ENCODE data around the gene ACOT7.

Gene ACOT7

GRCh38 chr1:6273380-6273891 lies 120.1 kb downstream of the ACOT7 start:
- in situ Hi-C loops (cut with HindIII; ENCODE audit: low sequenced_read_pairs) = no loop called here

GRCh38 chr1:6272868-6273267 lies 120.7 kb downstream of the ACOT7 start:
- in situ Hi-C loops (cut with HindIII; ENCODE audit: low sequenced_read_pairs) = no loop called here

GRCh38 chr1:6272452-6272851 lies 121.1 kb downstream of the ACOT7 start:
- in situ Hi-C loops (cut with HindIII; ENCODE audit: low sequenced_read_pairs) = no loop called here

- in situ Hi-C loops (cut with HindIII; ENCODE audit: low sequenced_read_pairs) = no loop called here
These were observed 122.0 kb downstream of the ACOT7 start for GRCh38 chr1:6271554-6271953.

- in situ Hi-C loops (cut with HindIII; ENCODE audit: low sequenced_read_pairs) = no loop called here
These were observed 122.6 kb downstream of the ACOT7 start for GRCh38 chr1:6271006-6271405.

- in situ Hi-C loops (cut with HindIII; ENCODE audit: low sequenced_read_pairs) = no loop called here
These were observed 123.2 kb downstream of the ACOT7 start for GRCh38 chr1:6270401-6270800.

GRCh38 chr1:6269720-6270400 lies 123.7 kb downstream of the ACOT7 start:
- in situ Hi-C loops (cut with HindIII; ENCODE audit: low sequenced_read_pairs) = no loop called here

GRCh38 chr1:6269296-6269695 lies 124.3 kb downstream of the ACOT7 start:
- in situ Hi-C loops (cut with HindIII; ENCODE audit: low sequenced_read_pairs) = no loop called here

- in situ Hi-C loops (cut with HindIII; ENCODE audit: low sequenced_read_pairs) = no loop called here
These were observed 125.2 kb downstream of the ACOT7 start for GRCh38 chr1:6268415-6268814.

- in situ Hi-C loops (cut with HindIII; ENCODE audit: low sequenced_read_pairs) = no loop called here
These were observed 125.8 kb downstream of the ACOT7 start for GRCh38 chr1:6267686-6268322.

- in situ Hi-C loops (cut with HindIII; ENCODE audit: low sequenced_read_pairs) = no loop called here
These were observed 126.9 kb downstream of the ACOT7 start for GRCh38 chr1:6266641-6267040.

- in situ Hi-C loops (cut with HindIII; ENCODE audit: low sequenced_read_pairs) = no loop called here
These were observed 128.4 kb downstream of the ACOT7 start for GRCh38 chr1:6265151-6265550.

GRCh38 chr1:6263716-6264115 lies 129.9 kb downstream of the ACOT7 start:
- in situ Hi-C loops (cut with HindIII; ENCODE audit: low sequenced_read_pairs) = no loop called here

GRCh38 chr1:6262555-6263420 lies 130.8 kb downstream of the ACOT7 start:
- in situ Hi-C loops (cut with HindIII; ENCODE audit: low sequenced_read_pairs) = no loop called here

- in situ Hi-C loops (cut with HindIII; ENCODE audit: low sequenced_read_pairs) = no loop called here
These were observed 132.0 kb downstream of the ACOT7 start for GRCh38 chr1:6261615-6261995.

- in situ Hi-C loops (cut with HindIII; ENCODE audit: low sequenced_read_pairs) = no loop called here
These were observed 132.5 kb downstream of the ACOT7 start, which contains the start of gene GPR153 for GRCh38 chr1:6260961-6261614. Gene GPR153 (minus strand): TSS chr1:6261098. CDS start chr1:6254905, 6,193 bp downstream.

- in situ Hi-C loops (cut with HindIII; ENCODE audit: low sequenced_read_pairs) = no loop called here
These were observed 133.1 kb downstream of the ACOT7 start for GRCh38 chr1:6260433-6260934.

GRCh38 chr1:6259491-6260362 lies 133.8 kb downstream of the ACOT7 start:
- in situ Hi-C loops (cut with HindIII; ENCODE audit: low sequenced_read_pairs) = no loop called here

- in situ Hi-C loops (cut with HindIII; ENCODE audit: low sequenced_read_pairs) = no loop called here
These were observed 134.9 kb downstream of the ACOT7 start for GRCh38 chr1:6258675-6259074.

- in situ Hi-C loops (cut with HindIII; ENCODE audit: low sequenced_read_pairs) = no loop called here
These were observed 136.0 kb downstream of the ACOT7 start for GRCh38 chr1:6257541-6258069.

Data from DLD1 (cell line).